WERI-Rb-1 (cell line): ENCODE results near the gene STX3.
A peak's percentile ranks its signal among the peaks of the same experiment; 100 is the strongest.

ENCODE experiments used
- DNase-seq: peaks from one replicate; pipeline ENCODE4 v3.0.0-alpha.2; 2020
- H3K27ac ChIP-seq: fragments of 250-450 bp; sonication (Bioruptor Pico); 2 replicates; pipeline ENCODE4 v1.5.1; 2020; ENCODE audit warnings: mild to moderate bottlenecking, moderate library complexity
- H3K27me3 ChIP-seq: fragments of 250-450 bp; sonication (Bioruptor Pico); 2 replicates; pipeline ENCODE4 v1.5.1; 2021; ENCODE audit warnings: mild to moderate bottlenecking, low read depth, moderate library complexity; ENCODE audit not compliant: insufficient read depth, severe bottlenecking
- H3K36me3 ChIP-seq: fragments of 250-450 bp; sonication (Bioruptor Pico); 2 replicates; pipeline ENCODE4 v1.5.1; 2020; ENCODE audit warnings: mild to moderate bottlenecking, moderate library complexity
- H3K4me3 ChIP-seq: 2 replicates; pipeline ENCODE4 v1.5.1; 2011; ENCODE audit warnings: low read depth, mild to moderate bottlenecking, control low read depth, low read length
- H3K9me3 ChIP-seq: fragments of 250-450 bp; sonication (Bioruptor Pico); 2 replicates; pipeline ENCODE4 v1.5.1; 2021; ENCODE audit warnings: mild to moderate bottlenecking, moderate library complexity; ENCODE audit not compliant: severe bottlenecking
- CTCF ChIP-seq: IDR thresholded peaks from 2 replicates; pipeline ENCODE4 v1.5.1; 2011; ENCODE audit warnings: low read depth, mild to moderate bottlenecking, control low read depth, inconsistent platforms, low read length

STX3 gene

GRCh38 chr11:59792507-59792906, 37.3 kb downstream of the STX3 start:
- Histone ChIP-seq H3K9me3 (no peaks in the 10 kb centered on the region), H3K36me3 (peaks cover 97% of the 10 kb centered on the region), H3K27ac (no peak overlapping the region), H3K27me3 (no peaks in the 10 kb centered on the region), H3K4me3 (no peak overlapping the region)
- no peak for TF ChIP-seq CTCF
- DNase-seq: no peak

GRCh38 chr11:59794417-59794816, 39.2 kb downstream of the STX3 start:
- H3K27ac ChIP-seq: no peak overlapping the region
- TF ChIP-seq CTCF: no peak
- no peak overlapping the region for H3K4me3 ChIP-seq
- H3K9me3 ChIP-seq: no peaks in the 10 kb centered on the region
- H3K27me3 ChIP-seq: no peaks in the 10 kb centered on the region
- DNase-seq: no peak
- H3K36me3 ChIP-seq: peaks cover 97% of the 10 kb centered on the region

- Histone ChIP-seq H3K27me3 (no peaks in the 10 kb centered on the region), H3K9me3 (no peaks in the 10 kb centered on the region), H3K27ac (peak overlapping the region; percentile 31), H3K4me3 (no peak overlapping the region), H3K36me3 (peaks cover 85% of the 10 kb centered on the region)
- no peak for TF ChIP-seq CTCF
- DNase-seq: no peak
Measured at GRCh38 chr11:59800390-59801025, 45.3 kb downstream of the STX3 start.

- Histone ChIP-seq H3K36me3 (peaks cover 85% of the 10 kb centered on the region), H3K27ac (peak overlapping the region; percentile 31), H3K9me3 (no peaks in the 10 kb centered on the region), H3K4me3 (no peak overlapping the region), H3K27me3 (no peaks in the 10 kb centered on the region)
- no peak for TF ChIP-seq CTCF
- DNase-seq: no peak
Measured at GRCh38 chr11:59801160-59801706, 46.1 kb downstream of the STX3 start.

- H3K27me3 ChIP-seq: no peaks in the 10 kb centered on the region
- no peaks in the 10 kb centered on the region for H3K9me3 ChIP-seq
- DNase-seq: peak; percentile 54
- H3K4me3 ChIP-seq: no peak overlapping the region
- no peak for TF ChIP-seq CTCF
- H3K36me3 ChIP-seq: peaks cover 85% of the 10 kb centered on the region
- H3K27ac ChIP-seq: peak overlapping the region; percentile 31
Measured at GRCh38 chr11:59801981-59802638, 46.9 kb downstream of the STX3 start.
